Measurements from ENCODE around the gene BRINP3.
"Not testable (repeated sequence)": the region's sequence is repeated elsewhere in the genome, so short reads cannot be mapped to it uniquely, and the experiment has no call there.

BRINP3 gene

DNA sequence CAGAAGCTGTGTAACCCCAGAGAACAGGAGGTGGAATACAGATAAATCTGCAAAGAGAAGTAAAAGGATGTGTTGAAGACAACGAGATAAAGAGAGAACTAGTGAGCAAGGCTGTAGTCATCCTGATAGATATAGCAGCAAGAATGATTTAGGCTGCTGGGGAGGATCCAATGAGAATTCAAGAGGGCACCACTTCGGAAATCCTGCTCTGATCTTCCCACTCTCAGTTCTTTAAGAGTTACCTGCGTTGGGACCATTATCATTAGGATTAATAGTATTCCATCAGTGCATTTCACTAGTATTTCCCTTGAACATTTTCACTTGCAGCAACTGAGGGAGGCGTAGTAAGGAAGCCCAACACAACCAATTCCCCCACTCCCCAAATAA is at the start of gene BRINP3:
BRINP3 (minus strand) TSS at position 103 of the 387 bp plus-strand sequence.
- DNase-seq (ENCODE audit: low read depth in 3 of 3, low spot score in 1 of 3) = no peak

DNA sequence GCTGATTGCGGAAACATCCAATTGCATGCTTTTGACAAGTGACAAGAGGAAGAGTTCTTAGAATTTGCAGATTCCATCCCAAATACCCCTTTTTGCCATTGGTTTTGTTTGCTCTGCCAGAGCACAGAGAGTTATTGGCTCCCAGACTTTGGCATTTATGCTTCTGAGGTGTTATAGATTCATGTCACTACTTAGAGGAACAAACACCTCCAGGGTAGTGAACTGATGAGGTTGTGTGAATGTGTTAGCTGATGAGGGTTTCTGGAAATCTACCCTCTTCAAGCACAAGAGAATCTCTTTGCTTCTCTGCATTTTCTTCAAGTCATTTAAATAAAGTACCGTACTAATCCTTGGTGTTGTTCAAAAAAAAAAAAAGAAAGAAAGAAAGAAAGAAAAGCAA is 33.9 kb upstream of the BRINP3 start:
- no peak for DNase-seq (ENCODE audit: low read depth in 3 of 3, low spot score in 1 of 3)

DNA sequence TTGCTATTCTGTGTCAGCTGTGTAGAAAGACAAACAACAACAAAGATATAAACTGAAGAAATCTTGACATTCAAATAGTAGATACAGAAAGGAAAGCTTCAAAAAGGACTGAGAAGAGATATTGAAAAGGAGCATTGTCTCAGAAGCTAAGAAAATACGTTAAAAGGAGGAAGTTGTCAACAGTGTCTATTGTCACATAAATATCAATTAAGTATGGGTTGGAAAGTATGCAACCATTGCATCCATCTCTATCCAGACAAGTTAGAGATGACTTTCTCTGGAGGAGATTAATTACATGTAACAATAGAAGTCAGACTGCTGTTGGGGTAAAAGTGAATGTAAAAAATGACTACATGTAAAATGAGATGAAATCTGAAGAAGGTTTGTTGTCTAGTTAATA is 29.7 kb upstream of the BRINP3 start:
- DNase-seq (ENCODE audit: low read depth in 3 of 3, low spot score in 1 of 3) = no peak

DNA sequence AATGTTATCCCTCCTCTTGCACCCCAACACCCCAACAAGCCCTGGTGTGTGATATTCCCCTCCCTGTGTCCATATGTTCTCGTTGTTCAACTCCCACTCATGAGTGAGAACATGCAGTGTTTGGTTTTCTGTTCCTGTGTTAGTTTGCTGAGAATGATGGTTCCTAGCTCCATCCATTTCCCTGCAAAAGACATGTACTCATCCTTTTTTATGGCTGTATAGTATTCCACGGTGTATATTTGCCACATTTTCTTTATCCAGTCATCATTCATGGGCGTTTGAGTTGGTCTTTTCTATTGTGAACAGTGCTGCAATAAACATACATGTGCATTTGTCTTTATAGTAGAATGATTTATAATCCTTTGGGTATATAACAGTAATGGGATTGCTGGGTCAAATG is 26.9 kb upstream of the BRINP3 start:
- DNase-seq (ENCODE audit: low read depth in 3 of 3, low spot score in 1 of 3) = not testable (repeated sequence)

DNA sequence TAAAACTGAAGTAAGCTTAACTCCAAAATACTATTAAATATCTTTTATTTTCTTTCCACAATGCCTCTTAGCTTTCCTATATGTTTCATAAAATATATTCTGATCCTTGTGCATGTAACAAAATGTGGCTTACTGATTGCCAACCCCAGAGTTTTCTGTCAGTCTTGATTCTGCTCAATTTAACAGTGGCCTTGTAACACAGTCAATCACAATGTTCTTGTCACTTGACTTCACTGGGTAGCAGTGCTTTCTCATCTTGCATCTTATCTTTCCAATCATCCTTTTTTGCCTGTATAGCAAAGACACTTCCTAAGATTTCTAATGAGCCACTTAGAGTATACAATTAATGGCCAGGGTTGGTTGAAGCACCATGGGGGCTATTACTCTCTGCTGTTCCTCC is 19.9 kb upstream of the BRINP3 start:
- no peak for DNase-seq (ENCODE audit: low read depth in 3 of 3, low spot score in 1 of 3)

DNA sequence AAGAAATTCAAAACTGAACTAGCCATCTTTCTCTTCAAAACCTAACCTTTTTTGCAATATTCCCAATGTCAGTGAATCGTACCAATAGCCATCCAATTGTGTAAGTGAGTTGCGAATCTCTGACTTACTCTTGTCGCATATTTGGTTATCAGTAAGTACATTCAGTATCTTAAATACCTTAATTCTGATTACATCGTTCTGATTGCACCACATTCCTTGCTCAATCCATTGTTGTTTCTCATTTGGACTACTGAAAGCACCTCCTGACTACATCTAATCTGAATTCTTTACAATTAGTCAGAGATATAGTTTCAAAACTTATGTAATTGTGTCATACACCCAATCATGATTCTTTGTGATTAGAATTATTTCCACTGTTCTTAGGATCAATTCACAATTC is 16.8 kb upstream of the BRINP3 start:
- DNase-seq (ENCODE audit: low read depth in 3 of 3, low spot score in 1 of 3) = no peak

DNA sequence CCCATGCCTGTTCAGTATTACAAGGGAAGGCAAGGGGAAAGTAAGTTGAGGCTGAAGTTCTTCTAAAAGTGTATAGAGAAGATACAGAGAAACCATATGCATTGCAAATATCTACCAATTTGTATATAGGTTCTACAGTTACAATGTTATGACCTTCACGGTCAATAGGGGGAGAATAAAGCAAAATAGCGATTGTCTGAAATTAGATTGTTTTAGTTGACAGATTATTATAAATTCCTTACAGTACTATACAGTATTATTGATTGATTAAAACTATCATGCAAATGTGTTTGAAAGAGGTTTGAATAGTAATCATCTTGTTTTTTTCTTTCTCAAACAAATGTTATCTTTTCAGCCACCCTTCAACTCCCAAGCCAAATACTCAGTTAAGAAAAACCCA is 13.7 kb upstream of the BRINP3 start:
- DNase-seq (ENCODE audit: low read depth in 3 of 3, low spot score in 1 of 3) = no peak

DNA sequence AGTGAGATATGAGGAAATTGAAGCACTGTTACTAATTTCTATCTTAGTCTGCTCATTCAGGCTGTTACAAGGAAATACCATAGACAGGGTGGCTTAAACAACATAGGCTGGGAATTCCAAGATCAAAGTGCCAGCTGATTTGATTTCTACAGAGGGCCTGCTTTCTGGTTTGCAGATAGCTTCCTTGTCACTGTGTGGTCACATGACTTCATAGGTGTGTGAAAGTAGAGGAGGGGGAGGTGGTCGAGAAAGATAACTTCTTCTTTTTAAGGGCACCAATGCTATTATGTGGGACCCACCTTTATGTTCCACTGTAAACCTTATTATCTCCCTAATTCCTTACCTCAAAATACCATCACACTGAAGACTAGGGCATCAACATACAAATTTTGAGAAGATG is 6.4 kb upstream of the BRINP3 start:
- DNase-seq (ENCODE audit: low read depth in 3 of 3, low spot score in 1 of 3) = no peak

DNA sequence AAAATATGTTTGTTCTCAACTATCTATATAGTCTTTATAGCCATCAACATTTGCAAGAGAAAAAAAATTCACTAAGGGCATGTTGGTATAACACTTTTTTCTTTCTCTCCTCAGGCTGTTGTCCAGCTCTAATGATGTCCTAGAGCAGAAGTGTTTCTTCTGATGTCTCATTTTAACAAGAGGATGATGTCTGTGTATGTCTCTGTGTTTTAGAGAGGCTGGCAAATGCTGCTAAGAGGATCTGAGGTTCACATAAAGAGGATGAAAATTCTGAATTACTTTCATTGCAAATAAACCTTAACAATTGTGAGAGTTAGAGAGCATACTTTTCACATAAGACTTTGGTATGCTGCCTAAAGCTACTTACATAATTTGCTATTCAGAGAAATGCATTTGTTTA is 2.6 kb upstream of the BRINP3 start:
- no peak for DNase-seq (ENCODE audit: low read depth in 3 of 3, low spot score in 1 of 3)

DNA sequence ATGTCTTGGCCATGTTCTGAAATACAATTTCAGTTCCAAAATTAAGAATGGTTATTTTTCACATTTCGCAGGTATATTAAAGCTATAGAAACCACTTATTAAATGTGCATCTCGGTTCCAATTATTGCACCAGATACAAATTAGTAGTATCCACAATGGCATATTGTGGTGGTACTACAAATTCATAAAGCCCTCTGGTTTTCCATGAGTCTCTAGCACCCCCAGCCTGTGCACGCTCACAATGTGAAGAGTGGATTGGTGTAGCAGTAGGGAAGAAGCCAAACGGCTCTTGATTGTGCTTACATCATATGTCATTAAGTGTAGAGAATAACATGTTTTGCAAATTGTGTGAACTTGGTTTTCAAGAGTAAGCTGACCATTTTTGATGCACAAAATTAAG is 1.9 kb upstream of the BRINP3 start:
- no peak for DNase-seq (ENCODE audit: low read depth in 3 of 3, low spot score in 1 of 3)

DNA sequence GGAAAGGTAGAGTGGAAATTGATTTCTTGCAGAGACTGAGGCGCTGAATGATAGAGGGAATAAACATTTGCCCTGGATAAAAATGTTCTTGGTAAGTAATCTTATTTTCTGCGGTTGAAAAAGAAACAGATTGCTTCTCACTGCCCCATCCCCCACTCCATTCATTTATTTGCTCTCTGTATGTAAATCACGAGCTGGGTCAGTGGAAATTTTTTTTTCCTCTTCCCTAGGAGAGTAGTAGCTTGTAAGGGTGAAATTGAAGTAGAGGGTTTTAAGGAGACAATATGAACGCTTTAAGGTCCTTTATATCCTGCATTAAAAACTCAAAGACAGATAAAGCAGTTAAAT is 1.4 kb upstream of the BRINP3 start:
- no peak for DNase-seq (ENCODE audit: low read depth in 3 of 3, low spot score in 1 of 3)

DNA sequence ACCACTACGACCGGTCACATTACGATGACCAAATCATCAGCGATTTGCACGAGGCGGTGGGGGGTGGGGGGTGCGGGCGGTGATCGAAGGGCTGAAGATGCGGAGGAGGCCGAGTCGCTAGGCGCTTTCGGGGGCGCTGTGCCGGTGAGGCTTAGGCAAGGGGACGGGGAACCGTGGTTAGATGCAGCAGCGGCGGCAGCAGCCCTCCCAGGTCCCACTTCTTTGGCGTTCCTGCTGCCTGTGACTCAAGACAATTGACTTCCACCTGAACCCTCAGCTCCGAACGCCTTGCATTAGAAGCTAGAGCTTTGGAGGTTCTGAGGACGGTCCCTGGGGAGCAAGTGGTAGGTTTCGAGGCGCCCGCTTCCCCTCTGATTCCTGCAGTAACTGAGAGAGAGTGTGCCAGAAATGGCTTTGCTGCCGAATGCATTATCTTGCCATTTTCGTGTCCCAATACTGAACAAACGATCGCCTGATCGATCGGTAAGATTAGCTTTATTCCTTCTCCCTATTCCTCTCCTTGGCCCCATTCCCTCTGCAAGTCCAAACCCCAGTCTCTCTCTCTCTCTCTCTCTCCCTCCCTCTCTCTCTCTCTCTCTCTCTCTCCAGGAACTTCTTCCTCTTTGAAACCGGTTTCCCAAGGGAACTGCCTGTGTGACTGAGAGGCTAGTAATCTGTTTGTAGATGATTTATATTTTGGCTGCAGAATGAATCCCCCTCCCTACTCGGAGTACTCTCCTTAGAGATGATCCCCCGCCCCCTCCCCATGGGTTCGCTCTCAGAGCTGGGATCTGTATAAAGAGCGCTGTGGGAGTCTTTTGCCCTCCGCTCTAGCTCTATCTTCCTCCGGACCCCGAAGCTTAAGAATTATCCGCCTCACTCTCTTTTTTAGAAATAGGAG is 735 bp upstream of the BRINP3 start:
- no peak for DNase-seq (ENCODE audit: low read depth in 3 of 3, low spot score in 1 of 3)

DNA sequence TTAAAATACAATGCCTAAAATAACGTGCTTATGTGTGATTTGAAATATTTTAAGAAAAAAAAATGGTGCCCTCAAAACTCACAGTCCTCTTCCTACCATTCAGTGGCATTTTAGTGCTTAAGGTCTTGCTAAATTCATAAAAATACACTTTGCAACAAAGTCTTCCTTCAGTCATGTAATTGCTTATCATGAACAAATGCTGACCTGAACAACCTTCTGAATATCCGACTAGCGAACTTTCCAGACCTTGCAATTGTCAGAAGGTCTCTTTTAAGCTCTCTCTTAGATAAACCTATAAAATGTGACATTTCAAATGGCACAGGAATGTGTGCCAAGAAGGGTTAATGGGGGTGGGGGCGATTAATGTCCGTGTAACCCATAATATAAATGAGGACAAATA is 858 bp downstream of the BRINP3 start:
- DNase-seq (ENCODE audit: low read depth in 3 of 3, low spot score in 1 of 3) = no peak

DNA sequence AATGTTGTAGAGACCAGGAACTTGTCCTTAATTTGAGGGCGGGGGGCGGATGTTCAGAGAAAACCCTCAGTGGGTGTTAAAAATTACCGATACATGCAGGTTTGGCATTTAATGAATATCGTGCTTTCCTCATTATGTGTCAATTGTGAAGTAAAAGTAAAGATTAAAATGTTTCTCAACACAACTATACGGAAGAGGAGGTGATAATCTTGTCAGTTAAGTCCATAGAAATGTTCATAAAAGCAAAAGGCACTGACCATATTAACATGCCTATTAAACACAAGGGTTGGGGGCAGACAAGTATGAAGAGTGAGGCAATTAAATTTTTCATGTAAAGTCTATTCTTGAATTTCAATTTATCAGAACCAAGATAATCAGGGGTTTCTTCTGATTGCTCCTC is 1.3 kb downstream of the BRINP3 start:
- no peak for DNase-seq (ENCODE audit: low read depth in 3 of 3, low spot score in 1 of 3)

DNA sequence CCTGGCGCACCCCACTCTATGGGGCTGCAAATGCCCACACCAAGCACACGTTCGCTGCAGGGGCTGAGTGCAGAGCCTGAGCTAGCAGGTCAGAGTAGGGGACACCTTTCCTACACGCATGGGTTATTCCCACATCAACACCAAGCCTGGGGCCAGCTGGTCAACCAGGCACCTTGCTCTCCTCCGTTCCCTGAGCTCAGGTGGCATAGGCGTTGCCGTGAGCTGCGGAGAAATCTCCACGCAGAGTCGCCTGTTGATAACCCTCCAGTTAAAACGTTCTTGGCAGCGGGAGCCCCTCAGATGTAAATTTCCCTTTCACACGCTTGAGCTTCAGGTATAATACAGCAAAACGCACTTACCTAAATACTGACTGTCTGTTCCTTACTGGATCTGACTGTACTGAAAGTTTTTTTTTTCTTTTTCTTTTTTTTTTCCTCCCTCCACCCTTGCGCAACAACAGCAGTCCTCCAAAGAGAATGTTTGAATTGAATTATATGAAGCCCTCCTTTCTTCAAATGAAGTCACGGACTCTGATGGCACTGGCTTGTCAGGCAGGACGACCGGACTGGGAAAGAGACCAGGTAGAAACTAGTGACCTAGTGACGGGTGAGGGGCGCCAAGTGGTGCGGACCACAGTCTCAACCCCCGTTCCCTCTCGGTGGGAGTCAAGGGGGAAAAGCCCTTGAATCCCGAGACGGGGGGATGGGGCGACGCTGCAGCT is 2.1 kb downstream of the BRINP3 start:
- DNase-seq (ENCODE audit: low read depth in 3 of 3, low spot score in 1 of 3) = no peak

DNA sequence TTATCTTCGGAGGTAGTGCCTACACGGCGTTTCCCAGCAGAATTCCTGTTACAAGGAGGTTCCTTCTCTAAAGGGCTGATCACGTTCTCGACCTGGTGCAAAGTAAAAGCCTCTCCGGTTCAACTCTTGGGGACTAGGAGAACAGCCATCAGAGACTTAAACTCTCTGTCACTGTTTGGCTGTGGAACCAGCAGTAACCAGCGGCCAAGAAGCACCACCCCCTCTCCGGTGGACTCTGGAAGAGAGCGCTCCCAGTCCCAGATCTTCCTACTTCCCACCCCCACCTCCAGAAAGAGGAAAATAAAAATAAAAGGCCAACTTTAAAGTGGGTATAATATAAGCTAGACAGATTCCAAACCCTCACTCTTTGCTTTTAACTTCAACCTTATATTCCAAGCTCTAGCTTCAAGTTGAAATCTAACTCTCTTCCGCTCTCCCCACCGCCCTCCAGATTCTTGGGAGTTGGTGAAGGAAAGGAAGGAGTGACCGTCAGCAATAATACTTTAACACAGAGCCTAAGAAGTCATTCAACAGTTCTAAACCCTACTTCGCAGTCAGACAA is 2.9 kb downstream of the BRINP3 start:
- no peak for DNase-seq (ENCODE audit: low read depth in 3 of 3, low spot score in 1 of 3)

DNA sequence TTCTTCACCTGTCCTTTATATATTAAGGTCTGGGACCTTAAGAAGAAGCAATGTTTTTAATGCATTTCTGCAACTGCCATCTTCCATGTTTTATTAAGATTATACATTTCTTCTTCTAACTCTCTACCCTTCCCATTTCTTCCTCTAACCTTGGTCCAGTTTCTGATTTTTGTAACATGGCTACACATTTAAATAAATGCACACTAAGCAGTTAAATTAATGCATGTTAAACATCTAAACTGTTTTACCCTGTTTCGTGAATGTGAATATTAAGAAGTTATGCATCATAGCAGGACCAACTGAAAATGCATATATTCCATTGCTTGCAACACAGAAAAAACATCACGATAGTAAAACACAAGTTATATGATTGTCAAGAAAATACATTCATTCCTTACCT is 3.7 kb downstream of the BRINP3 start:
- DNase-seq (ENCODE audit: low read depth in 3 of 3, low spot score in 1 of 3) = no peak

DNA sequence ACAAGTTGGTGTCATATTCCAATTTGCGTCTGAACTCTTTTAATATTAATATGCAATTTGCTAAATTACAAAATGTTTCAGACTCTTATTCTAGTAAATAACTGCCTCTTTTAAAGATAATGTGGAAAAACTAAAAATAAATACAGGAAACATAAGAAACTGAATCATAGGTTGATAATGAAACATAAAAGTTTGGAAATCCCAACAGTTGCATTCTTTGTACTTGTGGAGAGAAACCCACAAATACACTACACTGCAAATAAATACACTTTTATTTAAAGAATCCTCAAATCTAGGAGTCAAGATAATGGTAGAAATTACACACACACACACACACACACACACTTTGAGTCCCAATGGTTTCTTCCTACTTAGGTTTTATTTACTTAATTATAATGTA is 5.2 kb downstream of the BRINP3 start:
- DNase-seq (ENCODE audit: low read depth in 3 of 3, low spot score in 1 of 3) = no peak

DNA sequence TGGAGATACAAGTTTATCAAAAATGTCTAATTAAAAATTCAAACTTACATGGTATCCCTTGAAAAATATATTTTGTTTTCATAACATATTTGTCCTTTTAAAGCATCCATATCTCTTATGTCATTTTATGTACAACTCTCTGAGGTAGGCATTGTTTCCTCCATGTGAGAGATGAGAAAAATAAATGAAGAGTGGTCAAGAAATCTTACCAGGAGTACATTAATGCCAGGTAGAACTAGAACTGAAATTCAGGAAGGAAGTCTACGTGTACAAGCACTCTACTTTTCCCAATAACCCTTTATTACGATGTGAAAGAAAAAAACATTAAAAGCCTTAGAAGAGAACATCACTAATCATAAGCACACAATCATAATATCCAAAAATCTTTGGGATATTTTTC is 5.6 kb downstream of the BRINP3 start:
- no peak for DNase-seq (ENCODE audit: low read depth in 3 of 3, low spot score in 1 of 3)

DNA sequence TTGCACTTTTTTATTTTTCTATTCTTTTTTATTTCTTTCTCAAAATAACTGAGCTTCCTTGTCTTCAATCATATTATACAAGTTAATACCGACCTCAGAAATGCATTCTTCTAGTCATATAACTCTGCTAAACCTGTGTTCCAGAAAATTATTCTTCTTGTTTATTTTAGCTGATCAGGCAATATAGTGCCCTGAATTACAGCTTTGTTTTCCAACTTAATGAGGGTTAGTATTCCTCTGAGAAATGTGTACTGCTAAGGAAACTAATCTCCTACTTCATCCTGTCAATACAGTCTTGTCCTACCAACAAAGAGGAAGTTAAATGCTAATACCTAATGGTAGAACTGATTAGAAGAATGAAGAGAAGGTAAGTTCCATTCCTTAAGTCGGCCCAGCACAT is 13.0 kb downstream of the BRINP3 start:
- no peak for DNase-seq (ENCODE audit: low read depth in 3 of 3, low spot score in 1 of 3)

DNA sequence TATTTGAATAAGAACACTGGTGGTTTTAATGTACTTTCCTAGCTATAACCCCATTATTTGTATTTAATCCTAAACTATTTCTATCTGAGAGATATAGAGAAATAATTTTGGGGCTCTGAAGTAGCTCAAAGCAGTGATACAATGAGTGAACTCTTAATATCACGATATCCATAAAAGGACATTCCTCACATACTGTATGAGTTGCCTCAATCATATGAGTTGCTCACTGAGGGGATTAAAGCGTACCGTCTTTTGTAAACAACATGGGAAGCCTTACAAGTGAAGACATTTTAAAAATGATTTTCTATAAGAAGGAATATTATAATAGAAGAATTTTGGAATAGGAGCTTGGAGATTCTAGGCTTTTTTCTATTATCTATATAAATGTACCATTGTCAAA is 21.5 kb downstream of the BRINP3 start:
- no peak for DNase-seq (ENCODE audit: low read depth in 3 of 3, low spot score in 1 of 3)

DNA sequence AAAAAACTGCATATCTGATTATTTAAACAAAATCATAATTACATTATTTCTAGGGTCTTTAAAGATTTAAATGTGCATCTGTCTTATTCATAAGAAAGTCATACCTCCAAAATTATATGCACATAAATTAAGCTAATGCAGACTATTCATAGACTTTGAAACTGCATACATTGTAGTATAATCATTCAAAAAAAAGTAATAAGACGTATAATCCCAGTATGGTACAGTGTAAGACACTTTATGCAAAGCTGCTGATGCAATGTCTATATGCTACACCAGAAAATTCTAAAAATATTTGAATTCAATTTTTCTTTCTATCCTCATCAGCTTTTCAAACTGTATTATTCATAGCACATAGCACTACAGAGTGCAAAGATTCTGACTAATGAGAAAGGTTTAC is 22.0 kb downstream of the BRINP3 start:
- no peak for DNase-seq (ENCODE audit: low read depth in 3 of 3, low spot score in 1 of 3)

Data from stimulated activated CD4-positive, alpha-beta T cell treated with anti-CD3 and anti-CD28 coated beads, TNF-alpha, amount 100 ng/mL, for 1 hour (primary cell).